ENCODE data around the gene MED13L.
"Not testable (repeated sequence)": the region's sequence is repeated elsewhere in the genome, so short reads cannot be mapped to it uniquely, and the experiment has no call there.

The MED13L gene

DNA sequence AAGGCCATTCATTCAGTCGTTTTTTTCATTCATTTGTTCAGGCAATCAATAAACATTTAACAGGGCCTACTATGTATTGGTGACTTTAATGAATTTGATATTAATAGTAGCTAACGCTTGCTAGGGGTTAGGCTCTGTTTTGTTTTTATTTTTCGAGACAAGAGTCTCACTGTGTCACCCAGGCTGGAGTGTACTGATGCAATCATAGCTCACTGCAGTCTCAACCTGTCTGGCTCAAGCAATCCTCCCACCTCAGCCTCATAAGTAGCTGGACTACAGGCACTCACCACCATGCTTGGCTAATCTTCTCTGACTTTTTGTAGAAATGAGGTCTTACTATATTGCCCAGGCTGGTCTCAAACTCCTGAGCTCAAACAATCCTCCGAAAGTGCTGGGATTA, 25.6 kb upstream of the MED13L start:
- no peak for DNase-seq

GRCh38 chr12:116302166-116303058, 24.9 kb upstream of the MED13L start:
- DNase-seq = no peak

DNA sequence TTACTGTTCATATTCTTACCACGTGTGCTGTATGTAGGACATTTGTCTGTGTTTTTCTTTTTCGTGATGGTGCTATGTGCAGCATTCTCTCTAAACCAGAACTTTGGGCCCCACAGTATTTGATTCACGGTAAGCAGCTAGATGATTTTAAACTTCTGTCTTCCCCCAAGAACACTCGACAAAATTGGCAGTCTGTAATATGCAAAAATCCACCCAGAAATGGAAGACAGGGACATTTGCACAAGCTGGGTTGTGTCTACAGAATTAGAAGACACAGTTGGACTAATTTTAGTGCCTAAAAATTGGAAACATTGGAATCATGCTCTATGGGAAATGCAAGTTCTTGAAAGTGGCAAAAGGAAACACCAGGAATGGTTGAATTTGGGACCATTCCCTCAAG, 24.1 kb upstream of the MED13L start:
- no peak for DNase-seq

DNA sequence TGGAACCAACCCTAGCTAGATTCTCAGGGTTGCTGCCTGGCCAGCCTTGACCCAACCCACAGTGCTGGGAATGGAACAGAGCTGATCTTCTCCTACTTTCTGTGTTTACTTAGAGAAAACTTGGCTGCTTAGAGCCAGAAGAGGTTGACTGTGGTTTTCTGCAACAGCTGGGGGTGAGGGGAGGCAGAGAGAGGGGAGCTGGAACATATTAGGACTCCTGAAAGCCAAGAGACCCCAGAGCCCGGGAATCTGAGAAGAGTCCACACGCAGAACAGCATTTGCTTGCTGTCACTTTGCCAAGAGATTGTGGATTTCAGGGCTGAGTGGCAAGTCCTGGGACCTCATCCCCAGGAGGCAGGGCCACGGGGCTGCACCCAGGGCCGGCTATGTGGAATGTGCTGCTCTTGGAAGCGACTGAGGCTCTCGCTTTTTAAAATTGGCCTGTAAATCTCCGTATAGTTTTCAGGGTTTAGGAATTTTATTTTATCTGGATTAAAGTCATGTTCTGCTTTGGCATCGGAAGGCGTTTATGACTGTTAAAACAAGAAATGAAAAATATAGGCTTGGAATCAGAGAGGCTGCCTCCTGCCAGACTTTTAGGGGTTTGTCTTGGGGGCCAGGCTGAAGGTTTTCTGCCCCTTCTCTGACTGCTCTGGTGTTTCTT, 22.3 kb upstream of the MED13L start:
- DNase-seq = no peak

DNA sequence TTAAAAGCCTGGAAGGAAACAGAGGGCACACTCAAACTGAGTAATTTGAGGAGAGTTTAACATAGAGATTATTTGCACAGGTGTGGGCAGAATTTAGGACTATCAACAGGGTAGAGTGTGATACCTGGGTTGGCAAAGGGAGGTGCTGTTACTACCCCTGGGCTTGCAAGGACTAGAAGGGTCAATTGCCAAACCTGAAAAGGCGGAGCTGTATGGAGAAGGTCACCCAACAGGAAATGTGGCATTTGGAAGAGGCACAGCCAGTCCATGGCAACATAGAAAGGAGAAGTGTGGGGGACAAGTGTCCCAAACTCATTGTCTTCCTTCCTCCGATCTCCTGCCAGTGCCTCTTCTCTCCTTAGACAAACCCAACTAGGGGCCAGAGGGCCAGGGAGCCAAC, 21.6 kb upstream of the MED13L start:
- no peak for DNase-seq

DNA sequence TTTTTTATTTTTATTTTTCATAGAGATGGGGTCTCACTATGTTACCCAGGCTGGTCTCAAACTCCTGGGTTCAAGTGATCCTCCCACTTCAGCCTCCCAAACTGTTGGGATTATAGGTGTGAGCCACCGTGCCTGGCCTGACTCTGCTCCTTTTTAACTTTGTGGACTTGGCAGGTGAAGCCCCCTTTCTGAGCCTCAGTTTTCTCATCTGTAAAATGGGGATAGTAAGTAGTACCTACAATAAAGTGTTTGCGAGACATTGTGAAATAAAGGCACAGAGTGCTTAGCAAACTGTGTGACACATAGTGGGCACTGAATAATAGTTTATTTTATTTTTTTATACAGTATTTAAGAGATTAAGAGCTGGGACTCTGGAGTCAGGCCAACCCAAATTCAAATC, 21.1 kb upstream of the MED13L start:
- no peak for DNase-seq

- no peak for DNase-seq
These were observed 19.8 kb upstream of the MED13L start for GRCh38 chr12:116297224-116297834.

GRCh38 chr12:116295327-116296263, 18.1 kb upstream of the MED13L start:
- no peak for DNase-seq

DNA sequence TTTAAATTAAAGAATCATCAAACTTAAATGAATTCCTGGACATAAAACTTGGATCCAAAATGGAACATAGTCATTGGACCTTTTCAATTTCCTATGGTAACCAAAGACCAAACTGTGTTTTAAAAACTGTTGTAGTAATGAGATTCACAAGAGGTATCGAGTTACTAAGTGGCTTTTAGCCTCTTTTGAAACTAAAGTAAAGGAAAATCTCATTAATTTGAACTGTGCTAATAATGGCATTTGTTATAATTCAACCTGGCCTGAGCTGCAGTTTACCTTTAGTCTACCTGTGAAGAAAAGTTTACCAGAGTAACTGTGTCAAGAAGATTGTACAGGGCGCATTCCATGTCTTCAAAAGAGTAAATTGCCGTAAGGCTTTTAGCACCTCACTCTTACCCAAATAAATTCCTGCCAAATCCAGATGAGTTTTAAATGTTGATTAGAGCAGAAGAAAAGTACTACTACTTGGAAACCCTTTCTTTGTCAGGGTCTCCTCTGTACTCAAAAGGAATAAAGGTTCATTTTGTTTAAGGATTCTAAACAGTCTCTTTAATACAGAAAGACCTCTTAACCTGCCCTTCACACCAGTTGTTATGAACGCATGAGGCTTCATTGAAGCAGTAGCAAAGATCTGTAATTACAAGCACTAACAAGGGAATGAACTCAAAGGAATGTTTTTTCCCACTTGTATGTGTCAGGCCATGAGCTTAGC, 17.1 kb upstream of the MED13L start:
- no peak for DNase-seq

- DNase-seq = no peak
These were observed 16.4 kb upstream of the MED13L start for GRCh38 chr12:116293687-116294453.

DNA sequence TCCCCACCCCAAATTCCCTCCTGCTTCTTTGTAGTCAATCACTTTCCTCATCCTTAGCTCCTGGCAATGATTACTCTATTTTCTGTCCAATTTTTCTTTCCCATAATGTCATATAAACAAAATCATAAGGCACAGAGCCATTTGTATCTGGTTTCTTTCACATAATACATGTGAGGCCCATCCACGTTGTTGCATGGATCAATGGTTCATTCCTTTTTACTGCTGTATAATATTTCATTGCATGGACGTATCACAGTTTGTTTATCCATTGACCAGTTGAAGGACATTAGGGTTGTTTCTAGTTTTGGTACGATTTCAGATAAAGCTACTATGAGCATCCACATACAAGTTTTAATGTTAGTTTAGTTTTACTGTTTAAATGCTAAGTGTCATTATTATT, 13.7 kb upstream of the MED13L start:
- DNase-seq = no peak

GRCh38 chr12:116288735-116289134, 11.2 kb upstream of the MED13L start:
- no peak for DNase-seq

DNA sequence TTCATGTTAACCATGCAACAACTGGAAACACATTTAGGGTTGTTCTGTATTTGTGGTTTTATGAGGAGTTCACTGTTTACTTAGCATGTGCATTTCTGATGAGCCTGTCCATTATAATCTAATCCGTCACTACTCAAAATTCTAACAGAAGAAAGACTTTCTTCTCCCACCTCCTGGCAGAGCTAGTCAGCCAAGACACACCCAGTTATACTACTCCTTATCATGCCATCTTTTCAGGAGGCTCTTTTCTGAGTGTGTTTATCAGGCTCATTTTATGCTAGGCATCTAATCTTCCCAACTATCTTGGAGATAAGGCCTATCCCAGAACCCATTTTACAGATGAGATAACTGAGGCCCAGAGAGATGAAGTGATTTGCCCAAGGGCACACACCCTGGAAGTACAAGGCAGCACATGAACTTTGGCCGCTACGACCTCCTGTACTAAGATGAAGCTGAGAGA, 10.4 kb upstream of the MED13L start:
- DNase-seq = no peak

GRCh38 chr12:116284396-116284795, 6.9 kb upstream of the MED13L start:
- DNase-seq = no peak

DNA sequence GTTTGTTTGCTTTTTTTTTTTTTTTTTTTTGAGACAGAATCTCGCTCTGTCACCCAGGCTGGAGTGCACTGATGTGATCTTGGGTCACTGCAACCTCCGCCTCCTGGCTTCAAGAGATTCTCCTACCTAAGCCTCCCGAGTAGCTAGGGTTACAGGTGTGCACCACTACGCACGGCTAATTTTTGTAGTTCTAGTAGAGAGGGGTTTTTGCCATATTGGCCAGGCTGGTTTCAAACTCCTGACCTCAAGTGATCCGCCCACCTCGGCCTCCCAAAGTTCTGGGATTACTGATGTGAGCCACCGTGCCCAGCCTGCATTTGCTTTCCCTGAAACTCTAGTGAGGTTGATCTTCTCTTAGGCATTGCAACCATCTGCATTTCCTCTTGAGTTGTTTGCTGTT, 6.4 kb upstream of the MED13L start:
- not testable (repeated sequence) for DNase-seq

DNA sequence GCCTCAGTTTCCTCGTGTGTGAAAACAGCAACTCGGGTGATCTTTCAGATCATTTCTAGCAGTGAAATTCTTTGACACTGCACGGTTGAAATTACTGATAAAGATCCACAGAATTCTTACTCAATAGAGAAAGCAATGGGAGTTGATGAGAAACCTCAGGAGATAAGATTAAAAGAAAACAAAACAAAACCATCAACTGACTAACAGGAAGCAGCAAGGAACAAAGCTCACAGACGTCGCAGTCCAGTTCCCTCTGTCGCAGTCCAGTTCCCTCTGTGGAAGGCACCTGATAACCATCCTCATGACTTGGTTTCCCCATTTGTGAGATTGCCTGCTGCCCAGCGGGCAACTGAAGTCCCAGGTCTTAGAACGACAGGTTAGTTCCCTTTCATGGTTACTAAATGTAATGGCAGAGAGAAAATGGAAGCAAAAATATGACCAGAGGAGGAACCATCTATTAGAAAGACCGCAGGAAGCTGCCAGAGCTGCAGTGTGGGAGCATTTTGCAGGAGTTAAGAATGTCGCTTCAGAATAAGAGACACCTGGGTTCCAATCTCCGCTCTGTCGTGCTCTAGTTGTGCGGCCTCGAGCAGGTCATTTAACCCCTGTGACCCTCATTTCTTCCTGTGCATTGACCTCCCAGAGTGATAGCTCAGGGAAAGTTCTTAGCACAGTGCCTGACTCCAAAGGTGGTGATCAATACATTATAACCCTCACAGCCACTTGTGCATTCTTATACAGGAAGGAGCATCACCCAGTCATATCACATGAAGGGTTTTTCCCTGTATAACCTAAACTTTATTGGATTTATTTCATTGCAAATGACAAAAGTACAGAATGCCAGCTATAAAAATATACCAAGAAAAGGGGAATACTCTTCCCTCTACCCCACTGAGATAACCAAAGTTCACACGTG, 5.1 kb upstream of the MED13L start:
- no peak for DNase-seq

DNA sequence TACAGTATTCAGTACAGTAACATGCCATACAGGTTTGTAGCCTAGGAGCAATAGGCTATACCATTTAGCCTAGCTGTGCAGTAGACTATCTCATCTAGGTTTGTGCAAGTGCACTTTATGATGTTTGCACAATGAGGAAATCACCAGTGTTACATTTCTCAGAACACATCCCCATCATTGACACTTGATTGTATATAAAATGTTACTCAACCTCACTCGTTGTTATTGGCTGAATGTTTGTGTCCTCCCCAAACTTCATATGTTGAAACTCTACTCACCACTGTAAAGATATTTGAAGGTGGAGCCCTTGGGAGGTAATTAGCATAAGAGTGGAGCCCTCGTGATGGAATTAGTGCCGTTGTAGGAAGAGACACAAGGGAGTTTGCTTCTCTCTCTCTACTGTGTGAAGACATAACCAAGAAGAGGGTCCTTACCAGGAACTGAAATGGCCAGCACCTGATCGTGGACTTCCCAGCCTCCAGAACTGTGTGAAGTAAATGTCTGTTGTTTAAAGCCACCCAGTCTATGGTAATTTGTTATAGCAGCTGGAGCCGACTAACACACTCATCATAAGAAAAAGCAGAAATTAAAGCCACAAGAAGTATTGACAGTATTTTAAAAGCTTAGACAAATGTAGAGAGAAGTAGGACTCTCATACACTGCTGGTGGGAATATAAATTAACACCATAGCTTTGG, 3.2 kb upstream of the MED13L start:
- DNase-seq = no peak

DNA sequence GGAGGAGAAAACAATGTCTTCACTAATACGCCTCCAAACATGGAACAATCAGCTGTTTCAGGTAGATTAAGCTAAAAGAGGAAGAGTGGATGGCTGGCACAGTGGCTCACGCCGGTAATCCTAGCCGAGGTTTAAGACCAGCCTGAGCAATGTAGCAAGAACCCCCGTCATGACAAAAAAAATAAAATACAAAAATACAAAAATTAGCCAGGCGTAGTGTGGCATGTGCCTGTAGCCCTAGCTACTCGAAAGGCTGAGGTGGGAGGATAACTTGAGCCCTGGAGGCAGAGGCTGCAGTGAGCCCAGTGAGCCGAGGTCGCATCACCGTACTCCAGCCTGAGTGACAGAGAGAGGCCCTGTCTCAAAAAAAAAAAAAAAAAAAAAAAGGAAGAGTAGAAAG, 1.2 kb upstream of the MED13L start:
- no peak for DNase-seq

DNA sequence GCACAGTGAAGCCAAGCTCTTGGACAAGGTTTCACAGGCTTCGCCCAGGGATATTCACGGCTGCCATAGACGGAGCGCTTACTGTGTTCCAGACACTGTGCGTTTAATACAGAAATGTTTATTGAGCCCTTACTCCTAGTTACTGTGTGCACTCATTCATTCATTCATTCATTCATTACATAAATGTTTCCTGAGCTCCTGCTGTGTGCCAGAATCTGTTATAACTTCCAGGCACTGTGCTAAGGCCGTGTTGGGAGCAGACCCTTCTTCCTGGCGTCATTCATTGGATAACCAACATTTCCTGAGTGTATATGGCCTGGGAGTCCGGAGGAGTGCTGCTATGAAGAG, 760 bp upstream of the MED13L start:
- DNase-seq = no peak
